GM23248 (cell line): ENCODE measurements around the gene MRAS.

Source experiments
- EZH2 ChIP-seq: fragments of 200-600 bp; sonication (generic); IDR thresholded peaks from 2 replicates; pipeline ENCODE4 v1.6.1; 2018; ENCODE audit warnings: antibody characterized with exemption, mild to moderate bottlenecking; ENCODE audit not compliant: insufficient read depth, poor library complexity, severe bottlenecking
- EZH2phosphoT487 ChIP-seq: fragments of 200-600 bp; sonication (generic); IDR thresholded peaks from 2 replicates; pipeline ENCODE4 v1.6.1; 2018; ENCODE audit warnings: antibody characterized with exemption, moderate library complexity, mild to moderate bottlenecking, low read depth; ENCODE audit not compliant: insufficient read depth

DNA sequence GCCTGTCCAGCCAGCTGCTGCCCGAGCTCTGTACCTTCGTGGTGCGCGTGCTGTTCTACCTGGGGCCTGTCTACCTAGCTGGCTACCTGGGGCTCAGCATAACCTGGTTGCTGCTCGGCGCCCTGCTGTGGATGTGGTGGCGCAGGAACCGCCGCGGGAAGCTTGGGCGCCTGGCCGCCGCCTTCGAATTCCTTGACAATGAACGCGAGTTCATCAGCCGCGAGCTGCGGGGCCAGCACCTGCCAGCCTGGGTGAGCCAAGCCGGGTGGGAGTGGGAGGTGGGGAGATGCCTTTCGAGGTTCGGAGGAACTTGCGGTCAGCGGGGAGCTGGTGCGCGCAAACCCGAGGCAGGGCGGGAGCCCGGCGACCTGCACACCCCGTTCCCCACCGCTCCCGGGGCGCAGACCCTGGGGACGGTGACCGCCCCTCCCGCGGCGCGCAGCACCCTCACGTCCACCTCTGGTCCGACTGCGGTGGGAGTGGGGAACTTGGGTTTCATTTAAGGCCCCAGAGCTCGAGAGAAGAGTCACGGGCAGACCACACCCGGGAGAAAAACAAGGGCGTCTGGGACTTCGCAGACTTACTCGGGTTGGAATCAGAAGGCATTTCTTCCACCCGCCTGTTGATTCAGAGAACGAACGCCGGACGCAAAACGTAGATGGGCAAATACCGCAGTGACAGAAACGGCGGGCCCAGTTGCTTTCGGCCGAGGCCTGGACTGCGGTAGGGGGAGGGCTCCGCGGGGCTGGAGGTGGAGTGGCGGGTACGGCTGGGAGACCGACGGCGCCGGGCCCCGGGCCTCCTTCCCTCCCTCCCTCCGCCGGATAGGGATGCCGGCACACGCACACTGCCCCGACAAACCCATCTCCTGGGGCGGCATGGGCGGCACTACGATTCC is 86.7 kb downstream of the MRAS start:
- TF ChIP-seq EZH2, result no peak
- TF ChIP-seq EZH2phosphoT487, result no peak
